ENCODE measurements around the gene ARHGAP24. TPM values are rescaled to one million over a fixed set of nuclear protein-coding genes. Genes with fewer than 3 reads are reported as not detected.
"Not testable (repeated sequence)": the region's sequence is repeated elsewhere in the genome, so short reads cannot be mapped to it uniquely, and the experiment has no call there.

ARHGAP24 gene
- total and polyA plus RNA-seq, 12 donors = 6.7 to 35.5 (median 23.9) TPM

DNA sequence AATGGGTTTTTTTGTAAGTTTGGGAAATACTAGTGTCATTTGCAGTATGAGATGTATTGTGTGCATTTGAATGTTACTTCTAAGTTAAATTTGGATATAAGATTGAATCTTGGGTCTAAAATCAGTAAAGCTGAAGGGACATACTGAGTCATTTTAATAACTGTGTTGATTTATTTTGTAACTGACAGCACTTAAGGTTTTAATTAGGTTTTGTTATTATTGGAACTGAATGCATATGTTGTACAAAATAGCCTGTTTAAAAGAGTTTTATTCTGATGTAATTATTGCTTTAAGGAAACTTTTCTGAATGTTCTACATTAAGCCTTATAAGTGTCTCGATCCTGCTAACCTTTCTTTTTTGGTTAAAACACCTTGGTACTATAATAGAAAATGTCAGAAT lies 488.3 kb downstream of the ARHGAP24 start:
- Histone ChIP-seq H3K9me3 (peaks cover 0 to 4% (median 0%) of the 10 kb centered on the region in 11 donors), H3K27me3 (no peaks in the 10 kb centered on the region), H3K4me1 (peaks cover 0 to 44% (median 12%) of the 10 kb centered on the region in 9 donors), H3K36me3 (no peaks in the 10 kb centered on the region), H3K4me3 (no peak overlapping the region), H3K27ac (no peak overlapping the region)
- intact Hi-C loops (cut with DNase I) = loop anchor here in 6 of 10 donors (10.0 kb wide), 6 partner anchors 82 to 878 kb away; no protein-coding TSS in a partner anchor
- 89 to 91% methylated on average over 1 of the region's 1 CpG for WGBS, 2 donors
- DNase-seq (no peak), ATAC-seq (no peak)
- no peak for TF ChIP-seq CTCF (IDR thresholded peaks at IDR 0.05)

- TF ChIP-seq CTCF (IDR thresholded peaks at IDR 0.05) = peak in 4 of 9 donors; percentile 13 to 38 (median 26)
- no peak for ATAC-seq
- H3K27me3 ChIP-seq = no peaks in the 10 kb centered on the region
- intact Hi-C loops (cut with DNase I) = loop anchor here in 6 of 10 donors (10.0 kb wide), 6 partner anchors 81 to 879 kb away; no protein-coding TSS in a partner anchor
- H3K4me3 ChIP-seq = no peak overlapping the region
- H3K9me3 ChIP-seq = peaks cover 0 to 4% (median 0%) of the 10 kb centered on the region in 11 donors
- no peak for DNase-seq
- no peak overlapping the region for H3K27ac ChIP-seq
- H3K36me3 ChIP-seq = no peaks in the 10 kb centered on the region
- peaks cover 0 to 55% (median 19%) of the 10 kb centered on the region in 9 donors for H3K4me1 ChIP-seq
Observed at GRCh38 chr4:85964298-85964697, 489.3 kb downstream of the ARHGAP24 start.

GRCh38 chr4:85965017-85965416 lies 490.1 kb downstream of the ARHGAP24 start:
- not testable (repeated sequence) for H3K27ac ChIP-seq, H3K4me3 ChIP-seq, H3K36me3 ChIP-seq, DNase-seq, H3K9me3 ChIP-seq, H3K27me3 ChIP-seq, ATAC-seq
- intact Hi-C loops (cut with DNase I) = loop anchor here in 9 of 10 donors (5.0 to 10.0 kb wide), 12 partner anchors 80 to 880 kb away; no protein-coding TSS in a partner anchor
- peaks cover 0 to 59% (median 19%) of the 10 kb centered on the region in 9 donors for H3K4me1 ChIP-seq
- 83 to 89% methylated on average over 4 of the region's 4 CpGs for WGBS, 2 donors

DNA sequence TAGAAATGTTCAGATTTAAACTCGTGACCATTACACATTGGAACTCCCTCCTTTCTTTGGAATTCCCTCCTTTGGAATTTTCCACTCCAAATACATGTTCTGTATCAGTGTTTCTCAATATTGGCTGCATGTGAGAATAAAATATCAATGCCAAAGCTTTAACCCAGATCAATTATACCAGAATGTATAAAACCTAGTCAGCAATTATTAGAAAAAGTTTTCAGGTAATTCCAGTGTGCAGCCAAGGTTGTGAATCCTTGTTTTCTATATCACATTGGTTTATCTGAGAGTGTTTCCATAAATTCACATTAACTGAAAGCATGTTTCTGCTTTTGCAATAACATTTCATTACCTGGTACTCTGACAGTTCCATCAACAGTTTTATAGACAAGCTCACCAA lies 490.6 kb downstream of the ARHGAP24 start:
- intact Hi-C loops (cut with DNase I) = loop anchor here in 9 of 10 donors (5.0 to 10.0 kb wide), 12 partner anchors 79 to 881 kb away; no protein-coding TSS in a partner anchor
- WGBS, 2 donors = 79 to 85% methylated on average over 1 of the region's 1 CpG

More for the DNA sequence above, 490.6 kb downstream of the ARHGAP24 start:
- Histone ChIP-seq H3K27ac (peak overlapping the region in 1 of 10 donors; percentile 44), H3K9me3 (peaks cover 0 to 4% (median 0%) of the 10 kb centered on the region in 11 donors), H3K4me1 (peaks cover 0 to 64% (median 22%) of the 10 kb centered on the region in 9 donors), H3K36me3 (no peaks in the 10 kb centered on the region), H3K4me3 (no peak overlapping the region), H3K27me3 (no peaks in the 10 kb centered on the region)
- DNase-seq (no peak), ATAC-seq (no peak)
- TF ChIP-seq CTCF (IDR thresholded peaks at IDR 0.05) = no peak
